PC-3 (cell line): Measurements from ENCODE around the gene VPS13C.

ENCODE experiments used
- CTCF ChIP-seq: fragments of 300-600 bp; sonication (generic); conservative IDR thresholded peaks from 2 replicates; pipeline ENCODE4 v1.5.1; 2017; ENCODE audit warnings: antibody characterized with exemption, low read depth, mild to moderate bottlenecking, low read length
- EZH2 ChIP-seq: fragments of 300-600 bp; sonication (generic); IDR thresholded peaks from one replicate; pipeline ENCODE4 v1.6.1; 2017; ENCODE audit warnings: antibody characterized with exemption, mild to moderate bottlenecking, low read length; ENCODE audit not compliant: unreplicated experiment
- EZH2phosphoT487 ChIP-seq: fragments of 300-600 bp; sonication (generic); IDR thresholded peaks from 2 replicates; pipeline ENCODE4 v1.6.1; 2018; ENCODE audit warnings: mild to moderate bottlenecking, antibody characterized with exemption, low read length, borderline replicate concordance

GRCh38 chr15:62075595-62076277, 15.5 kb upstream of the VPS13C start:
- TF ChIP-seq CTCF (no peak), EZH2 (no peak), EZH2phosphoT487 (no peak)
